ENCODE measurements around the gene LCE1F.

The LCE1F gene

DNA sequence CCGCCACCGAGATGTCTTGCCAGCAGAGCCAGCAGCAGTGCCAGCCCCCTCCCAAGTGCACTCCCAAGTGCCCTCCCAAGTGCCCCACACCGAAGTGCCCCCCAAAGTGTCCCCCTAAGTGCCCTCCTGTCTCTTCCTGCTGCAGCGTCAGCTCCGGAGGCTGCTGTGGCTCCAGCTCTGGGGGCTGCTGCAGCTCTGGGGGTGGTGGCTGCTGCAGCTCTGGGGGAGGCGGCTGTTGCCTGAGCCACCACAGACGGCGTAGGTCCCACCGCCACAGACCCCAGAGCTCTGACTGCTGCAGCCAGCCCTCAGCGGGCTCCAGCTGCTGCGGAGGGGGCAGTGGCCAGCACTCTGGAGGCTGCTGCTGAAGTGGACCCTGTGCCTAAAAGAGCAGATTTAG is 1.4 kb downstream of the LCE1F start:
- DNase-seq (ENCODE audit: low read depth, low spot score), result no peak

DNA sequence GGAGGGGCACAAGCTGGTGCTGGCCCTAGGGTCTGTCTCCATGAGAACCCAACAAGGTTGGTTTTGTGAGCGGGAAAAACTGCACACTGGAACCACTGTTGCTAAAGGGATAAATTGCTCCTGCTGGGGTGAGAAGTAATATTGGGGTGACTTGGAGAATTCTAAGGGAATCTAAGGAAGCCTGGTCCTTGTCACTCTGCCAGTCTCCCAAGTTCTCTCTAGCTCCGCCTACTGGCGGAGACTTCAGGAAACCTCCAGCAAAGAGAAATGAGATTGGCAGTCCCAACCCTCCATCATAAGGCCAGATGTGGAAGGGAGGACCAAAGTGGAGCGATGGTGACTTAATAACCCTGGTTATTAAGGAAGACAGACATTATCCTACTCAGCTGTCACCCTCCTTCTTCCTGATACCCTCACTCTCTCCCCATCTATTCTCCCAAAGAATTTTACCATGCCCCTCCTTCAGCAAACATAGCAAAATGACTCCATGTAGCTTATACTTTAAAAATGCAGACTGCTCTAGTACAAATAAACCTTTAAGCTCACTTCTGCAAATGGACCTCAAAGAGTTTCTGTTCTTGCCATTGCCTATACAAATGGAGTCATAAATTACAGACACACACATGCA is 2.7 kb downstream of the LCE1F start:
- DNase-seq (ENCODE audit: low read depth, low spot score), result no peak

DNA sequence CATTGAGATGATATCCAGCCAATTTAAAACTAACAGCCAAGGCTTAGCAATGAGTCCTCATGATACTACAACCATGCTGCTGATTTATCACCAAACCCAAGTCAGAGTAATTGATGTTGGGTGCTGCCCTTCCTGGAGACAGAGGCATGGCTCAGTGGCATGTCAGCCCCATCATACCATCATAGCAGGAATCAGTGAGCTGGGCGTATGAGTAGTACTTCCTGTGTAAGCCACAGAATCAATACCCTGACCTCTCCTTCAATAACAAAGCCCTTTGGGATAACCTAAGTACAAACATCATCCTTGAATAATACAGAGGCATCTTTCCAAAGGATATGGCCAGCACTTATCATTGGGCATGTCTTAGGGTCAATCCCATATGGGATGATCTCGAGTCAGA is 8.2 kb downstream of the LCE1F start:
- DNase-seq (ENCODE audit: low read depth, low spot score), result no peak

DNA sequence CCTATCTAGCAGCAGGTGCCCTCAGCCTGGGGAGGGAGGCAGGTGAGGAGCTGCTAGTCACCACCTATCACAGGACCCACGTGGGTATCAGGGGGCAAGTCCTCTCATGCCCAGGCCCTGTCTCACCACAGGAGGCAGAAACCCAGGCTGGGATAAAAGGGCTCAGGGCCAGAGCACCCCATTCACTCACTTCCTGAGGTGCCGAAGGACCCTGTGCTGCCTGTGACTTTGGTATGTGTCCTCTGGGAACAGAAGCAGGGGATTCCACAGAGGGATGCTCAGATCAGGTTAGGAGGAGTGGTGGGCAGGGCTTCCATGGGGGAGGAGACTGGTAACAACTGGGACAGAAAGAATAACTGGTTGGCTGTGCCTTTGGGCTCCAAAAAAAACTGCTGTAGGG is 11.1 kb downstream of the LCE1F start, which contains the start of gene LCE1E:
TSS of gene LCE1E (plus strand) at position 181 of the 400 bp plus-strand sequence. CDS start 1,043 bp downstream, outside the sequence.
- no peak for DNase-seq (ENCODE audit: low read depth, low spot score)

DNA sequence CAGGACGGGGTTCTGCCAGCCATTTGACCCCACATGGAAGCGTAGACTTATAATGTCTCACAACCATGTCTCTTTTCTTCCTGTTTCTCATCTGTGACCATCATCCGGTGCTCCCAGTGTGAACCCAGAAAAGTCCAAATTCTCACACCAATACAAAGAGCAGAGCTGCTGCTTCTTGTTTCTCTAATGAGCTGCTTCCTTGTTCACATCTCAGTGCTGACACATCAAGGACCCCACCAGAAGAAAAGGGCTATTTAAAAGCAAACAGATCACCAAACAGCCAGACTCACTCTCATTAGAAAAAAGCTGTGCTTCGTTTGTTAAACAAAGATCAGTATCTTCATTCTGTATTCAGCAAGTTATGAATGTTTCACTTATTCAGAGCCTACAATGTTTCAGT is 20.7 kb downstream of the LCE1F start:
- no peak for DNase-seq (ENCODE audit: low read depth, low spot score)

DNA sequence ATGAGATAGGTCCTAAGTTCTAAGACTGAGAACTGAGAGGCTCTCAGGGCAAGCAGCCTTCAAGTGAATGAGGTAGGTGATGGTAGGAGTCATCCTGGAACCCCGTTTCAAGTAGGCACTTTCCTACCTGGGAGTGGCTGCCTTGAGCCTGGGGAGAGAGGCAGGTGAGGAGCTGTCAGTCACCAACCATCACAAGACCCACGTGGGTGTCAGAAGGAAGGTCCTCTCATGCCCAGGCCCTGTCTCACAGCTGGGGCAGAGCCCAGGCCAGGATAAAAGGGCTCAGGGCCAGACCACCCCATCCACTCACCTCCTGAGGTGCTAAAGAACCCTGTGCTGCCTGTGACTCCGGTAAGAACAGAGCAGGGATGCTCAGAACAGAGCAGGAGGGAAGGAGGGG is 21.5 kb downstream of the LCE1F start, which contains the start of gene LCE1D:
TSS of gene LCE1D (plus strand) at position 301 of the 400 bp plus-strand sequence. CDS start 1,074 bp downstream, outside the sequence.
- no peak for DNase-seq (ENCODE audit: low read depth, low spot score)

DNA sequence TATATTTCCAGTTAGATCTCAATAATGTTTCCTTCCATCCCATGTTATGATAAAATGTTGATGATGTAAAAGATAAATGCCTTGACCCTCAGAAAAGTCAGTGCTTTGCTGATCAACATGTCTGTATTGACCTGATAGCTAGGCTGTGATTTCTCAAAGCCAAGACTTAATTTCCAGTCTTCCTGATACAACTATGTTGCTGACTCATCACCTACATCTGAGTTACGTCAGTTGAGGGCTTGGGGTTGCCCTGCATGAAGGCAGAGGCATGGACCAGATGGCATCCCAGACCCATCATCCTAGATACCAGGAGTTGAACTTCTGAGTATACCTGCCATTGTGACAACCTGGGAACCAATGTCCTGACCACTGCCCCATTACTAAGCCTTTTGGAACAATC is 26.4 kb downstream of the LCE1F start:
- DNase-seq (ENCODE audit: low read depth, low spot score), result no peak

DNA sequence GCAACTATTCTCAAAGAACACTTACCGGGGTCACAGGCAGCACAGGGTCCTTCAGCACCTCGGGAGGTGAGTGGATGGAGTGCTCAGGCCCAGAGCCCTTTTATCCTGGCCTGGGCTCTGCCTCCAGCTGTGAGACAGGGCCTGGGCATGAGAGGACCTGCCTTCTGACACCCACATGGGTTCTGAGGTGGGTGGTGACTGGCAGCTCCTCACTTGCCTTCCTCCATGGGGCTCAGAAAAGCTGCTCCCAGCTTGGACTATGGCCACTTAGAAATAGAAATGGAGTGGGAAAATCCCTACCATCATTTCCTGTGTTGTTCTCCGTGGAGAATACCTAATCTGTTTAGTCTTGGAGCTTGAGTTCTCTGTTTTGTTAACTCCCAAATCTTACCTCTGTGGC is 31.6 kb downstream of the LCE1F start, which contains the start of gene LCE1C:
TSS of gene LCE1C (minus strand) at position 76 of the 400 bp plus-strand sequence. CDS start 1,173 bp downstream, outside the sequence.
- DNase-seq (ENCODE audit: low read depth, low spot score), result no peak

DNA sequence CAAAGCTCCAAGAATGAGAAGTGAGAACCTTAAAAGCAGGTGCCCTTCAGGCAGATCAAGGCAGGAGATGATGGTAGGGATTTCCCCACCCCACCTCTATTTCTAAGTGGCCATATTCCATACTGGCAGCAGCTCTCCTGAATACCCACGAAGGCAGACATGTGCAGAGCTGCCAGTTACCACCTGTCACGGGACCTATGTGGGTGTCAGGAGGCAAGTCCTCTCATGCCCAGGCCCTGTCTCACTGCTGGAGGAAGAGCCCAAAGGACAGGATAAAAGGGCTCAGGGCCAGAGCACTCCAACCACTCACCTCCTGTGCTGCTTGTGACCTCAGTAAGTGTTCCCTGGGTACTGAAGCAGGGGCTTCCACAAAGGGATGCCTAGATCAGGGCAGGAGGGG is 36.1 kb downstream of the LCE1F start:
- no peak for DNase-seq (ENCODE audit: low read depth, low spot score)

DNA sequence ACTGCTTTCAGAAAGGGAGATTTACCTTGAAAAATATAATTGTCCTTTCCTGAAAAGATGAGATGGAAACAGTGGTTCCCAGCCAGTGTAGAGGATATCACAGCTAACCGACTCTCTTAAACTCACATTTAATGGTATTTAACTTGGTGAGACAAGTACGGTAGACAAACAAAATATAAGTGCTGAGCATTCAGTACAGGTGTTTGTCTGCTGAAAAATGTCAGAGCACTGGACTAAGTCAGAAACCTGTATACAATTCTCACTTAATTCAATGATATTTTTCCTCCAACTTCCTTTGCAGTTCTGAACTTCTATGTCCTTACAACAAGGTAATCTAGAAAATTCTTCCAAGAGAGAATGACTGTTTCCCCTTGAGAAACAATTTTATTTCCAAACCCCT is 36.7 kb downstream of the LCE1F start, which contains the start of gene LCE1B:
TSS of gene LCE1B (plus strand) at position 301 of the 400 bp plus-strand sequence. CDS start 476 bp downstream, outside the sequence.
- no peak for DNase-seq (ENCODE audit: low read depth, low spot score)

DNA sequence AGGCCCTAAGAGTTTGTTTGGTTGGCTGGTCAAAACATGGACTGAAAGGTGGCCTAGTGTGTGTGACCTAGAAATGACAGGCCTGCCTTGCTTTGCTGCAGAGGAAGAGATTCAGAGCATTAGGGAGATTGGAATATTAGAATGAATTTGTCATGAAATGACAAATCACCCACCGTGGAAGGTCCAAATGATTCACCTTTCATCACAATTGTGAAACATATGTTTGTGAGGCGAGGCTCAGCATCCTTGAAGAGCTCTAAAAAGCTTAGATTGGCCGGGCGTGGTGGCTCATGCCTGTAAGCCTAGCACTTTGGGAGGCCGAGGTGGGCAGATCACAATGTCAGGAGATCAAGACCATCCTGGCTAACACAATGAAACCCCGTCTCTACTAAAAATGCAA is 42.4 kb downstream of the LCE1F start:
- DNase-seq (ENCODE audit: low read depth, low spot score), result no peak

DNA sequence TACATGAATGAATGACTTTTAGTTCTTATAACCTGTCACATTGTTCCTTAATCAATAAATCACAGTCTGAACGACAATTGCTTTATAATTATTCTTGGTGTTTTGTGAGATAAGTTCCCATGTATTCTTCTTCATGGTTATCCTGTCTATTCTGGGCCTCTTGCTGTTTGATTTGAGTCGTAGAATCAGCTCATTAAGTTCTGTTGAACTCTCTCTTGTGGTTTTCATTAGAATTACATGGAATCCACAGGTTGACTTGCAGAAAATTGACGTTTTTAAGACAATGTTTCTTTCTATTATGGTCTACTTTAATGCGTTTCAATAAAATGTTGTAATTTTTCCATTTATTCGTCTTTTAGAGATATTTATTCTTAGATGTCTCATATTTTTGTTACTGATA is 48.4 kb downstream of the LCE1F start:
- DNase-seq (ENCODE audit: low read depth, low spot score), result no peak

DNA sequence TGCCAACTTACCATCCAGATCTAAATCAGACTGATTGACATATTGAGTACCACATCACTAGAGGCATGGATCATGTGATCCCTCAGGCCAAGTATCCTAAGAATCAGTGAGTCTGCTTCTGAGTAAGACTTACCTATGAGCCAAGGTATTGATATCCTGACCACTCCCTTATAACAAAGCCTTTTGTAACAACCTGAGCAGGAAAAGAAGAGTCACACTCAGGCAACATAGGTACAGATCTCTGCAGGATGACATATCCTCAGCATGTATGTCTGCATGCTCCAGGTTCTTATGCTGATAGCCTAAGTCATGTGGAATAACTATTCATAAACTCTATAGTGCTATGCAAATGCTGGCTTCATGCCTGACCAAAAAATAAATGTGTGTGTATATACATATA is 50.0 kb downstream of the LCE1F start:
- no peak for DNase-seq (ENCODE audit: low read depth, low spot score)
